IMR-90 (cell line): ENCODE results near the gene BRSK1.

Source experiments
- CTCF ChIP-seq: conservative IDR thresholded peaks from 2 replicates; pipeline ENCODE4 v1.5.1; 2012; ENCODE audit warnings: mild to moderate bottlenecking, low read depth, low read length, improper control_type of control experiment
- ELK1 ChIP-seq: fragments of 150-350 bp; IDR thresholded peaks from 2 replicates; pipeline ENCODE4 v1.6.1; 2016; ENCODE audit warnings: low read depth, mild to moderate bottlenecking, low read length, moderate library complexity, borderline replicate concordance
- FOS ChIP-seq: fragments of 150-350 bp; IDR thresholded peaks from 2 replicates; pipeline ENCODE4 v1.6.1; 2016; ENCODE audit warnings: low read depth, low read length
- MAFK ChIP-seq: IDR thresholded peaks from 2 replicates; pipeline ENCODE4 v1.6.1; 2012; ENCODE audit warnings: low read depth, low read length, improper control_type of control experiment
- MAZ ChIP-seq: IDR thresholded peaks from 2 replicates; pipeline ENCODE4 v1.6.1; 2012; ENCODE audit warnings: low read depth, mild to moderate bottlenecking, low read length, improper control_type of control experiment, moderate library complexity, borderline replicate concordance
- POLR2A ChIP-seq: IDR thresholded peaks from 2 replicates; pipeline ENCODE4 v1.6.1; 2012; ENCODE audit warnings: mild to moderate bottlenecking, low read depth, low read length
- RAD21 ChIP-seq: IDR thresholded peaks from 2 replicates; pipeline ENCODE4 v1.6.1; 2012; ENCODE audit warnings: low read length, improper control_type of control experiment
- RCOR1 ChIP-seq: IDR thresholded peaks from 2 replicates; pipeline ENCODE4 v1.6.1; 2012; ENCODE audit warnings: mild to moderate bottlenecking, low read length, improper control_type of control experiment; ENCODE audit not compliant: insufficient replicate concordance
- RFX5 ChIP-seq: IDR thresholded peaks from 2 replicates; pipeline ENCODE4 v1.8.0; 2012; ENCODE audit warnings: low read depth, mild to moderate bottlenecking, low read length, moderate library complexity

- TF ChIP-seq POLR2A: no peak
- TF ChIP-seq CTCF: no peak
- no peak for TF ChIP-seq FOS
- no peak for TF ChIP-seq RCOR1
- TF ChIP-seq MAZ: no peak
- TF ChIP-seq RAD21: no peak
- no peak for TF ChIP-seq ELK1
- no peak for TF ChIP-seq MAFK
- TF ChIP-seq RFX5: no peak
These were observed 21.4 kb upstream of the BRSK1 start for GRCh38 chr19:55262359-55262758.
